Measurements from ENCODE around the gene SMC5.

GRCh38 chr9:70398145-70398556, 139.4 kb downstream of the SMC5 start:
- TF ChIP-seq CTCF (IDR thresholded peaks at IDR 0.05): no peak
- no peak for TF ChIP-seq POLR2A (IDR thresholded peaks at IDR 0.05)
